ENCODE results near the gene C4orf36. TPM values are rescaled to one million over a fixed set of nuclear protein-coding genes. Genes with fewer than 3 reads are reported as not detected.

Gene C4orf36
- total and polyA plus RNA-seq, 2 of the 8 experiments (the other 6 are each of a cell fraction or from before 2014, with no cell fraction given): 1.2 to 1.5 TPM

GRCh38 chr4:86848136-86848535 is 44.1 kb downstream of the C4orf36 start:
- no peak overlapping the region for H2BK5ac ChIP-seq (ENCODE audit: low read depth, low read length)
- H3K4ac ChIP-seq (replicated peaks; ENCODE audit: insufficient read length, low read depth, low read length): no peak overlapping the region
- no peaks in the 10 kb centered on the region for H3K79me2 ChIP-seq (ENCODE audit: control insufficient read depth in 1 of 2, insufficient read depth in 2 of 2, low read length in 2 of 2)
- H3K79me1 ChIP-seq (ENCODE audit: low read depth, low read length): no peaks in the 10 kb centered on the region
- DNase-seq (ENCODE audit: low read depth in 1 of 2, low spot score in 2 of 2): no peak
- no peaks in the 10 kb centered on the region for H3K9me3 ChIP-seq (ENCODE audit: insufficient read depth in 2 of 2, low read depth in 1 of 2, low read length in 1 of 2)
- no peak overlapping the region for H2BK20ac ChIP-seq (ENCODE audit: low read length)
- H4K5ac ChIP-seq (ENCODE audit: insufficient read length, low read depth, low read length): no peak overlapping the region
- no peaks in the 10 kb centered on the region for H4K20me1 ChIP-seq (replicated peaks in 1 of 2; ENCODE audit: control insufficient read depth in 1 of 2, insufficient read depth in 2 of 2, low read length in 2 of 2)
- POLR2A ChIA-PET (ENCODE audit: partially characterized antibody): interaction anchor here (1.3 kb wide), 1 partner anchor 45 kb away, joined by 4 read pairs; no protein-coding TSS in a partner anchor
- WGBS, 2 experiments (ENCODE audit: extremely low coverage in 1 of 2, insufficient coverage in 1 of 2, insufficient read length in 1 of 2, insufficient replicate concordance in 2 of 2, low coverage in 1 of 2, low lambda C conversion rate in 2 of 2, missing lambda C conversion rate in 1 of 2): 77% methylated on average over 7 of the region's 7 CpGs; no CpG with 5 or more reads in 1 of the 2 experiments
- no peak overlapping the region for H2AK5ac ChIP-seq (ENCODE audit: low read depth, low read length)
- H3K9ac ChIP-seq (replicated peaks in 1 of 4; ENCODE audit: extremely low read depth in 1 of 4, low read depth in 3 of 4, low read length in 3 of 4): no peak overlapping the region
- no peak overlapping the region for H3K56ac ChIP-seq (replicated peaks; ENCODE audit: insufficient read length, low read depth, low read length)
- no peaks in the 10 kb centered on the region for H3K4me1 ChIP-seq (replicated peaks in 1 of 4; ENCODE audit: control insufficient read depth in 3 of 4, insufficient read depth in 4 of 4, low read length in 3 of 4)
- no peak overlapping the region for H2BK120ac ChIP-seq (replicated peaks; ENCODE audit: low read depth, low read length)
- H3K36me3 ChIP-seq (ENCODE audit: control insufficient read depth in 2 of 4, insufficient read depth in 4 of 4, low read length in 3 of 4): no peaks in the 10 kb centered on the region
- CTCF ChIA-PET (ENCODE audit: partially characterized antibody): interaction anchor here (0.9 to 2.7 kb wide), 2 partner anchors 29 to 31 kb away, joined by 3 to 8 read pairs; no protein-coding TSS in a partner anchor
- no peak for FAIRE-seq
- H4K91ac ChIP-seq (replicated peaks; ENCODE audit: insufficient read length, low read length): no peak overlapping the region
- no peak overlapping the region for H3K23ac ChIP-seq (ENCODE audit: insufficient read length)
- H3K27me3 ChIP-seq (replicated peaks in 1 of 4; ENCODE audit: control insufficient read depth in 3 of 4, extremely low read depth in 1 of 4, insufficient read depth in 3 of 4, low read length in 3 of 4): no peaks in the 10 kb centered on the region
- no peak overlapping the region for H3K18ac ChIP-seq (ENCODE audit: extremely low read depth, low read length)
- no peak overlapping the region; a peak in 1 of 4 replicates for H3K4me2 ChIP-seq (ENCODE audit: insufficient read depth in 1 of 2, low read depth in 2 of 2, low read length in 2 of 2)
- no peak overlapping the region for H3K14ac ChIP-seq (ENCODE audit: insufficient read length)
- no peak for TF ChIP-seq SAP30 (IDR thresholded peaks at IDR 0.05; ENCODE audit: insufficient read depth, insufficient replicate concordance, low read length)
- no peak for TF ChIP-seq SIX5 (IDR thresholded peaks at IDR 0.05; ENCODE audit: low read depth, low read length)
- H4K8ac ChIP-seq (ENCODE audit: extremely low read depth, insufficient read depth, low read length): no peak overlapping the region
- H3K4me3 ChIP-seq (ENCODE audit: extremely low read depth in 1 of 4, insufficient read depth in 2 of 4, low read depth in 3 of 4, low read length in 4 of 4): no peak overlapping the region
- H3K23me2 ChIP-seq (ENCODE audit: low read depth, low read length): 0 out of 2 replicates have a peak, but pooled peaks cover 1% of the 10 kb centered on the region
- H2BK12ac ChIP-seq (ENCODE audit: low read depth, low read length): no peak overlapping the region
- no peak overlapping the region for H3K27ac ChIP-seq (ENCODE audit: low read depth, low read length)
- no peak overlapping the region for H2BK15ac ChIP-seq (ENCODE audit: low read length)
- 0 out of 2 replicates have a peak overlapping the region, but pooled peaks have one; percentile 4 for H2AFZ ChIP-seq (ENCODE audit: low read length)

Measured in H1 (cell line).